Measurements from ENCODE around the gene RREB1.

Gene RREB1

DNA sequence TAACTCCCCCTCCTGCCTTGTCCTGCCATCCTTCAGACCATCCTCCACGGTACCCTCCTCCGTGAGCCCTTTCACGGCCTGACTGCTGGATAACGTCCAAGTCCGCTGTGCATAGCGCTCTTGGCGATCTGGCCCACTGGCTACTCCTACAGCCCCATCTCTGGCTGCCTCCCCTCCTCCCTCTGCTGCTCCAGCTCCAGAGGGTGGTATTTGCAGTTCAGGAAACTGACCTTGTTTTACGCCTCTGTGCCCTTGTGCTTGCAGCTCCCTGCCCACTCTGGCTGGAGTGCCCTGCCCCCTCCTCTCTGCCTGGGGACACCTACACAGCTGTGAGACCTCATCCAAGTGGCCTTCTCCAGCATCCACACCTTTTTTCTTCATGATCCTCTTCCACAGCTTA, 6.5 kb upstream of the RREB1 start:
- no peaks in the 10 kb centered on the region for H3K36me3 ChIP-seq (ENCODE audit: control insufficient read depth, low read length)
- H3K9me2 ChIP-seq (replicated peaks; ENCODE audit: control insufficient read depth, low read length) = no peaks in the 10 kb centered on the region
- no peaks in the 10 kb centered on the region for H3K79me2 ChIP-seq (ENCODE audit: control insufficient read depth, low read length)
- no peak overlapping the region for H3K4me2 ChIP-seq (ENCODE audit: low read length)
- H3K27ac ChIP-seq (ENCODE audit: low read depth, low read length) = no peak overlapping the region
- peaks cover 9% of the 10 kb centered on the region for H3F3A ChIP-seq (ENCODE audit: control insufficient read depth, insufficient read depth)
- H3K4me1 ChIP-seq (ENCODE audit: control insufficient read depth, low read length) = peaks cover 9% of the 10 kb centered on the region
- H3K27me3 ChIP-seq (ENCODE audit: control insufficient read depth, low read length) = no peaks in the 10 kb centered on the region
- H3K4me3 ChIP-seq (ENCODE audit: low read length) = no peak overlapping the region
- no peaks in the 10 kb centered on the region for H3K9me3 ChIP-seq (ENCODE audit: control insufficient read depth, insufficient read depth, low read length)
- no peaks in the 10 kb centered on the region for H4K20me1 ChIP-seq (ENCODE audit: control insufficient read depth, insufficient read depth, low read depth, low read length)
- no peak for TF ChIP-seq CTCF (IDR thresholded peaks at IDR 0.05; ENCODE audit: low read depth, low read length, poor library complexity, severe bottlenecking)
- no peak for TF ChIP-seq EZH2phosphoT487 (IDR thresholded peaks at IDR 0.05; ENCODE audit: borderline replicate concordance, low read length)

DNA sequence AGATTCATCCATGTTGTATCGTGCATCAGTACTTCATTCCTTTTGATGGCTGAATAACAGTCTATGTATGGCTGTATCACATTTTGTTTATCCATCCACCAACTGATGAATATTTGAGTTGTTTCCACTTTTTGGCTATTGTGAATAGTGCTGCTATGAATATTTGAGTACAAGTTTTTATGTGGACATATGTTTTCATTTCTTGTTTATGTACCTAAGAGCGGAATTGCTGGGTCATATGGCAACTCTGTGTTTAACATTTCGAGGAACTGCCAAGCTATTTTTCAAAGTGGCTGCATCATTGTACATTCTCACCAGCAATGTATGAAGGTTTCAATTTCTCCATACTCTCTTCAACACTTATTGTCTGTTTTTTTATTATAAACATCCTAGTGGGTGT, 3.0 kb upstream of the RREB1 start:
- Histone ChIP-seq H3K4me1 (ENCODE audit: control insufficient read depth, low read length) (peaks cover 21% of the 10 kb centered on the region), H3F3A (ENCODE audit: control insufficient read depth, insufficient read depth) (peaks cover 13% of the 10 kb centered on the region), H3K27ac (ENCODE audit: low read depth, low read length) (no peak overlapping the region), H3K4me2 (ENCODE audit: low read length) (no peak overlapping the region), H3K79me2 (ENCODE audit: control insufficient read depth, low read length) (peaks cover 21% of the 10 kb centered on the region), H3K4me3 (ENCODE audit: low read length) (no peak overlapping the region), H3K27me3 (ENCODE audit: control insufficient read depth, low read length) (no peaks in the 10 kb centered on the region), H3K36me3 (ENCODE audit: control insufficient read depth, low read length) (peaks cover 7% of the 10 kb centered on the region), H4K20me1 (ENCODE audit: control insufficient read depth, insufficient read depth, low read depth, low read length) (0 out of 2 replicates have a peak, but pooled peaks cover 5% of the 10 kb centered on the region), H3K9me2 (replicated peaks; ENCODE audit: control insufficient read depth, low read length) (no peaks in the 10 kb centered on the region), H3K9me3 (ENCODE audit: control insufficient read depth, insufficient read depth, low read length) (no peaks in the 10 kb centered on the region)
- TF ChIP-seq CTCF (IDR thresholded peaks at IDR 0.05; ENCODE audit: low read depth, low read length, poor library complexity, severe bottlenecking) (no peak), EZH2phosphoT487 (IDR thresholded peaks at IDR 0.05; ENCODE audit: borderline replicate concordance, low read length) (no peak)

GRCh38 chr6:7106215-7106751, 1.5 kb upstream of the RREB1 start:
- H3K4me1 ChIP-seq (ENCODE audit: control insufficient read depth, low read length) = peaks cover 27% of the 10 kb centered on the region
- H3K79me2 ChIP-seq (ENCODE audit: control insufficient read depth, low read length) = peaks cover 36% of the 10 kb centered on the region
- no peak overlapping the region for H3K27ac ChIP-seq (ENCODE audit: low read depth, low read length)
- TF ChIP-seq CTCF (IDR thresholded peaks at IDR 0.05; ENCODE audit: low read depth, low read length, poor library complexity, severe bottlenecking) = no peak
- no peak for TF ChIP-seq EZH2phosphoT487 (IDR thresholded peaks at IDR 0.05; ENCODE audit: borderline replicate concordance, low read length)
- H3K4me2 ChIP-seq (ENCODE audit: low read length) = peak overlapping the region; percentile 92
- H3F3A ChIP-seq (ENCODE audit: control insufficient read depth, insufficient read depth) = peaks cover 25% of the 10 kb centered on the region
- H4K20me1 ChIP-seq (ENCODE audit: control insufficient read depth, insufficient read depth, low read depth, low read length) = peaks cover 14% of the 10 kb centered on the region; the same call in 1 of the 2 replicates
- no peaks in the 10 kb centered on the region for H3K27me3 ChIP-seq (ENCODE audit: control insufficient read depth, low read length)
- peak overlapping the region; percentile 100; the same call in 1 of the 2 replicates for H3K4me3 ChIP-seq (ENCODE audit: low read length)
- peaks cover 7% of the 10 kb centered on the region for H3K36me3 ChIP-seq (ENCODE audit: control insufficient read depth, low read length)
- H3K9me2 ChIP-seq (replicated peaks; ENCODE audit: control insufficient read depth, low read length) = no peaks in the 10 kb centered on the region
- H3K9me3 ChIP-seq (ENCODE audit: control insufficient read depth, insufficient read depth, low read length) = no peaks in the 10 kb centered on the region
